ENCODE results near the gene SMIM10L1.
A peak's percentile ranks its signal among the peaks of the same experiment; 100 is the strongest.

Gene SMIM10L1

DNA sequence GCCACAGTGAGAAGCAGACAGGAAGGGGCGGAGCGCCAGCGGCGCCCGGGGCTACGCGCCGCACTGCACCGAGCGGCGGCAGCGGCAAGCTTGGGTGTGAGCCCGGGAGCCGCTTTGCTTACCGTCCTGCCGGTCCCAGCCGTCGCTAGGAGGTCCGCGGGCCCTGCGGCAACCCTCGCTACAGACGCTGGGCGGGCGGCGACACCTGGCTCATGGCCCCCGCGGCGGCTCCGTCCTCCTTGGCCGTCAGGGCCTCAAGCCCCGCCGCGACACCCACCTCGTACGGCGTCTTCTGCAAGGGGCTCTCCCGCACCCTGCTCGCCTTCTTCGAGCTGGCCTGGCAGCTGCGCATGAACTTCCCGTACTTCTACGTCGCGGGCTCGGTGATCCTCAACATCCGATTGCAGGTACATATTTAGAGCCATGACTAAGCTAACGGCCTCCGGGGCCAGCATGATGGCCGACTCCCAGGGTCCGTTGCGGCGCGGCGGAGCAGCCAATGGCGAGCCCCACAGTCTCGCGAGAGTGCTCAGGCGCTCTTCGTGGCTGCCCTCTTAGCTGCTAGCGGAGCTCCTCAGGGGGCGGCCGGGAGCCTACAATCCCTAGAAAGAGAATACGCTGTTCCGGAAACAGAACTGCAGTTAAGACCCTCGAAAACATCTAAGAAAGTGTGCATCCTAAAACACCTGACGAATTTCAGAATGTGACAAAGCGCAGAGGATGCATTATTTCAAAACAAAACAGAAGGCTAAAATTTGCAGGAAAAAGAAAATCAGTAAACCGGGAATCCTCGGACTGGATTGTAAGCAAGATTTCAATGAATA lies at the start of gene SMIM10L1:
SMIM10L1 (plus strand) TSS at position 50 of the 824 bp plus-strand sequence; CDS start at position 213, 163 bp downstream.
- peak; percentile 100 for DNase-seq

DNA sequence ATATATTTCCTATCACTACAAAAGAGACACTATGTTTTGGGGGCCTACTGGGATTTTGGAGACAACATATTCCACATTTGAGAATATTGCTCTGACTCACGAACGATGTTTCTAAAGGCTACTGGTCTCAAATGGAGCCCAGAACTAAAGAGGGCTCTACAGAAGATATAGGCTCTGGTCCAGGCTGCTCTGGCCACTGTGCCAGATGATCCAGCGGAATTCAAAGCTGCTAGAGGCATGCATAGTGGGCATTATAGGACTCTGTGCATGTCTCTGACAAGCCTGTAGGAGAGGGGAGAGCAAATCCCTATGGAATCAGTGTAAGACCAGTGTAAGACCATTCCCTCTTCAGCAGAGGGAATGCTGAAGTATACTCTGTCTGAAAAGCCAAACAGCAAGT lies 40.6 kb upstream of the SMIM10L1 start:
- DNase-seq, result no peak

DNA sequence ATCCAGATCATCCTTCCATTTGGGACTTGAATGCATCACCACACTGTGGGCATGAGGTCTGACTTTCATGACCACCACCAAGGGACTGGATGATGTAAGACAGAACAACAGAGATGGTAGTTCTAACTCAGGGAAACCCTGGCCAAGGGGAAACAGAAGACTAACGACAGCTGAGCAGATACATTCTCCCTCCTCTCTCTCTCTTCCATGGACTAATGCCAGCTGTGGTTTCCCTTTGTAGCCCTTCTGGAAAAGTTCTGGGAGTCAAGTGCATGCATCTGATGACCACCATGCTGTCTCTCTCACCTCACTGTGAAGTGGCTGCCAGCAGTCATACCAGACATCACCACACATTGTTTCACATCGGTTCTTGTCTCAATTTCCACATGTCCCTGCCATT lies 40.0 kb upstream of the SMIM10L1 start:
- DNase-seq, result no peak

DNA sequence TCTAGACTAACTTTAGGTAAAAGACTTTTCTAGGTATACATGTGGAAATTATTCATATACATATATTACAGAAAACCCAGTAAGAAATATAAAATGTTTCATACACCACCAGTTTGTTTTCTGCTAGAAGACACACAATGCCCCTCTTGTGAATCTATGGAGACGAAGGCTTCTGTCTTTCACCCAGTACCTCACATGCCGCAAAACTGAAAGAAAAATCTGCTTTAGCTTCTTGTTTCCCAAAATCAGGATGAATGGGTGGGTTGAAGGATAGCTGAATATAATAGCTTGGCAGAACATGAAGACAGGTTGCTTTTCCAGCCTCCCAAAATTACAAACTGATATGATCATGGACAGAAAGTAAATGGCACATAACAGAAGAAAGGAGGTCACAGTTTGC lies 37.8 kb upstream of the SMIM10L1 start:
- no peak for DNase-seq

DNA sequence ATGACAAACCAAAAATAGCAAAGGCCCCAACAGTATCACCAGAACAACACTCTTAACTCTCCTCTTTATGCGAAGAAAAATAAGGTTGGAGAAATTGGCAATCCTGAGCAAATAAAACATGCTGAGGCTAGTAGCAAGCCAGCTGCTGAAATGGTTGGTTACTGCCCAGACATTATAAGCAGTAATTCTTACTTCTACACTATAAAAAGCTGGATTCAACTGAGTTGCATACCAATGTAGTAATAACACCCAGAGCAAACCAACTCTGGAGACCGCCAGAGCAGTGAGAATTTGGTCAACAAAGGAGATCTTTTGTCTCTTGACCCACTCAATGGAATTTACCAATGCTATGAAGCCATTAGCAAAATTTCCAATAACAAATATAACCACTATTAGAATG lies 37.2 kb upstream of the SMIM10L1 start:
- DNase-seq, result no peak

DNA sequence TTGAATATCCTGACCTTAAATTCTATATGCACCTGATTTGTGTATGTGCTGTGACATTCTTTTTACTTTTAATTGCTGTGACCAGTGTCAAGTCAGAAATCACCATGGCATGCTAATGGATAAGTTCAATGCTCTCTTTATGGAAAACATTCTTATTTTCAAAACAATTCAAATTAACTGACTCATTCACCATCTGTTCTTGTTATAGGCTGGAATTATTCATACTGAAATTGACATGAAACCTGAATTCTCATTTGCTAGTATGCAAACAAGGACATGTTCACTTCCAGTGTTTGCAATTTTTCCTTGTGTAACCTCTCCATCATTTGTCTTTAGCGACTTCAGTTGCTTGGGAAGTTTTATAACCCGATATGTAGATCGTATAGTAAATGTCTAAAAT lies 36.7 kb upstream of the SMIM10L1 start, which contains the start of gene TAS2R30:
TAS2R30 (minus strand) TSS at position 340 of the 400 bp plus-strand sequence. CDS start 400 bp downstream, outside the sequence.
- no peak for DNase-seq

DNA sequence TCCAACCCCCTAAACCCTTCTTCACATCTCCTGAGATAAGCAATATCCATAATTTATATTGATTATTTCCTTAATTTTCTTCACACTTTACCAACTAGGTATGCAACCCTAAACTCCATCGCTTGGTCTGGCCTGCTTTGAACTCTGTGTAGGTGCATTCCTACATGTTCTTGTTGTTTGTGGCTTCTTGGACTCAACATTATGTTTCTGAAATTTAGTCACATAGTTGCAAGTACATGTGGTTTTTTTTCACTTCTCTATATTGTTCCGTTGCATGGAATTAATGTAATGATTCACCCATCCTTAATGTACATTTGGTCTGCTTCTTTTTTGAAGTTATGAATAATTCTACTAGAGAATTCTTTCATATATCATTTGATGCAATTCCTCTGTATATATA lies 34.9 kb upstream of the SMIM10L1 start:
- DNase-seq, result no peak

DNA sequence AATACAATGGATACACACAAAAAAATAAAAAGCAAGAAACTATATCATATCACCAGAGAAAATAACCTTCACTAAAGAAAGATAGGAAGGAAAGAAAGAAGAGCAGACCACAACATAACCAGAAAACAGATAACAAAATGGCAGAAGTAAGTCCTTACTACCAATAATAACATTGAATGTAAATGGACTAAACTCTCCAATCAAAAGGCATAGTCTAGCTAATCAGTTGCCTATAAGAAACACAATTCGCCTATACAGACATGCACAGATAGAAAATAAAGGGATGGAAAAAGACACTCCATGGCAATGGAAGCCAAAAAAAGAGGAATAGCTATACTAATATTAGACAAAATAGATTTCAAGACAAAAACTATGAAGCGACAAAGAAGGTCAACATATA lies 27.6 kb upstream of the SMIM10L1 start:
- DNase-seq, result no peak

DNA sequence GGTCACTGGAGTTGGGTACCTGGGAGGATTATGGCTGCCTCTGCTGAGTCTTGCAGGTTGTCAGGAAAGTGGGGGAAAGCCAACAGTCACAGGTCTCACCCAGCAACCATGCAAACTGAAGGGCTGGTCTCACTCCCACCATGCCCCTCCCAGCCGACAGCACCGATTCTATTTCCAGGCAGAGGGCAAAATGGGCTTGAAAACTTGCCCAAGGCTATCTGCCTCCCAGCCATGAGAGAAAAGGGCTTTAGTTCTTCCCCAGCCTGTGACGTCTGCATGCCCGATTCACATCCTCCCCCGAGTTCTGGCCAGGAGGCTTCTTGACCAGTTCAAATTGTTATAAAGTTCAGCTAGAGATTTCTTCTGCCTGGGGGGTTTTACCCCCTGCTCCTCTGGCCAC lies 26.7 kb upstream of the SMIM10L1 start:
- DNase-seq, result no peak

DNA sequence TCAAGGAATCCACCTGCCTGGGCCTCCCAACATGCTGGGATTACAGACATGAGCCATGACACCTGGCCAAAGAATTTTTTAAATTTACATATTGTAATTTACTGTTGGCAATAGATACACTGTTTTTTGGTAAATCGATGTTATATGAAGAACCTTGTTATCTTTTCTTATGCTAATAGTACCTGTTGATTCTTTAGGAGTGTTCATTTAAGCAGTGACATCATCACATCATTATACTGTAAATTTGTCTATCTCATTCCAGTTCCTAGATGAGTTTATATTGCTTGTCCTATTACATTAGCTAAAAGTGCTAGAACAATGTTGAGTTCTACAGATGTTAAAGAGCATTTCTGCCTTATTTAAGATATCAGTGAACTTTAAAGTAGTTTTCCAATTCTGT lies 23.6 kb upstream of the SMIM10L1 start:
- no peak for DNase-seq

DNA sequence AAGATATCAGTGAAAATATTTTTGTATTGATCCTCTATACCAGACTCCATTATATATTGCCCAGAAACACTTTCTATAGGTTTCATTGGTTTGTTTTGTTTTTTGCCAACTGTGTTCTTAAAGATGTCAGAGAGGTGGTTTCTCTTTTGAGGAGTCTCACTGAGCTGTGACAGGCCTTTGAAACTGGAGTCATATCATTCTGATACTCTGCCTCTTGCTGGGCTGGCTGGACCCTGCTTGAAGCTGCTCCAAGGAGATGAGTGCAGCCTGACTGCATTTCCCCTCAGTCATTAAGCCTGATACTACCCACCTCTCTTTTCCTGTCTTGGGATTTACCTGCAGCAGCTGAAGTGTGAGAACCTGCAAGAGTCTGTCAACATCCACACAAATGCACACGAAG lies 20.2 kb upstream of the SMIM10L1 start:
- no peak for DNase-seq

DNA sequence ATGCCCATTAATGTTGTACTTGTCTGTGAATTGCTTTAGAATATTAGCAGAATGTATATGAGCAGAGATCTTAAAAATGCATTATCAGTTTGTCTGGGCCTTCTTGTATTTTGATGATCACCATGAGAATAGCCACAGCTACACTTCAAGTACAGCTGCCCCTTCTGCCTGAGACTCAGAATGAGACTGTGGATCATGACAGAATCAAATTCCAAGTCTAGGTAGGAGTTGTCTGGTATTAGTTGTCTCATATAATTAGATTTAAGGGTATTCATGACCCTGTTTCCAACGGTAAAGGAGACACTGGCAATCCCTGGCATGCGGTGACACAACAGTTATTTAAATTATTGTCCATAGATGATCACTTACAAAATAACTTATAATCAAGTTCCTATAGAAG lies 18.3 kb upstream of the SMIM10L1 start:
- DNase-seq, result no peak

DNA sequence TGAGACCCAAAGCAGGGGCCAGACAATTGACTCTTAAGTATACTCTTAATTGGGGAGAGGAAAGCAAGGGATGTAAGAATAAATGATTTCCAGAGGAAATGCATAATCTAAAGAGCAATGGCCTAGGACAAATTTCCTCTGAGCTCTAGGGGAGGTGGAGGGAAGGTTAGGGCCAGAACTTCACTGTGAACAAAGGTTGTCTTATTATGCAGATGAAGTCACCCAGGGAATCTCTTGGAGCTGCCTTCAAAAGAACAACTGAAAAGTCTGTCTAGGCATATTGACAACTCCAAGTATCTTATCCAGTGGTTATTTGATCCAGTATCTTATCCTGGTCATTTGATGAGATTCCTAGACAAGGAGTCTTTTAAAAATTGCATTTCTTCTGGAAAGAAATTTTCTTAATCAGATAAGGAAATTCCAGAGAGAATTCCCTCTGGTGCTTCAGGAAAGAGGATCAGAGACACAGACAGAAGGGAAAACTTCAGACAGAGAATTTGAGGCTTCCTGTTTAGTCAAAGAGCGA lies 16.5 kb upstream of the SMIM10L1 start:
- DNase-seq, result no peak

DNA sequence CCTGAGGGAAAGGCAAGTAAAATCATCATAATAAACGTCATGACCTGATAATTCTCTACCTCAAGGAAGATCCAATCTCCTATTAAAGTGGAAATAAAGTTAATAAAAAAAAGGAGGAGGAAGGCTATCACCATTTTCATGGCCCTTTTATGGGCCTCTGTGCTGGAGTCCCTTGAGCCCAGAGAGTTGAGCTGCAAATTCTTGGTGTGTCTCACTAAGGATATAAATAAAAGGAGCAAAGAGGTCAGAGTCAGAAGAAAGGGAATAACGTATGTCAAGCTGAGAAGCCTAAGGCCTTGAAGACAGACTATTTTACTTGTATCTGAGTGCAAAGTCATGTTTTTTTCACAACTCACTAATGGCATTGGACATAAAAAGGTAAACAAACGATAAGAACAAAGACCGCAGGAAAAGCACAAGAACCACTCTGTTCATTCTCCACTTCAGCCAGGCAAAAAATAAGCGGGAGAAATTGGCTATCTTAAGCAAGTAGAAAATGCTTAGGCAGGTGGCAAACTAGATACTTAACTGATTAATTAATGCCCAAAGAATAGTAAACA lies 12.0 kb upstream of the SMIM10L1 start:
- no peak for DNase-seq

DNA sequence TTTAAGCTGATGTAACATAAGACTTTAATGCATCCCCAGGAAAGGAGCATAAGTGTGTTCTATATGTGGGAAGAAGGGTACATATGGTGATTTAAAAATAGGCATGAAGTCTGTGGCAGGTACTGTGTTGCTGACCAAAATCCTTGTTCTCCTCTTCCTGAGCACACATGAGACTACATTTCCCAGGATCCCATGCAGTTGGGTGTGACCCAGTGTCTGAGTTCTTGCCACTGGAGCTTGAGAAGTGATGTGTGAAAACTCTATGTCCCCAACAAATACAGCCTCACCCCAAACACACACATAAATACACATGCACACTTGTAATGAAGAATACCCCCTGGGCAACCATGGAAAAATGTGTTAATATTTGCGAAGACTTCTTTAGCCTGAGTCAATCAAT lies 8.5 kb upstream of the SMIM10L1 start:
- peak; percentile 37 for DNase-seq

DNA sequence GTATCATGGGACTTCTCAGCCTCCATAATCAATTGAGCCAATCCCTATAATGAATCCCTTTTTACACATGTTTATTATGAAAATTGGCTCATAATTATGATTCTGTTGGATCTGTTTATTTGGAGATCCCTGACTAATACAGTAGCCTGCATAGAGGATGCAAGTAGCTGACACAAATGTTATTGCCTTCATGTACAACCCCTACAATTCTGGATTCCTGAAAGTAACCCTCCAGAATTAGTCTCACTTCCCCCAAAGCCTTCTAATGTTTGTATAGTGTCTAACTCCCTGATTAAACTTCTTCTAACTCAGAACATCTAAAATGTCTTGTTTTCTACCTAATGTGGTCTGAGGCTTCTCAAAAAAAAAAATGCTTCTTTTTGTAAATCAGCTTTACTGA lies 6.6 kb upstream of the SMIM10L1 start:
- no peak for DNase-seq

DNA sequence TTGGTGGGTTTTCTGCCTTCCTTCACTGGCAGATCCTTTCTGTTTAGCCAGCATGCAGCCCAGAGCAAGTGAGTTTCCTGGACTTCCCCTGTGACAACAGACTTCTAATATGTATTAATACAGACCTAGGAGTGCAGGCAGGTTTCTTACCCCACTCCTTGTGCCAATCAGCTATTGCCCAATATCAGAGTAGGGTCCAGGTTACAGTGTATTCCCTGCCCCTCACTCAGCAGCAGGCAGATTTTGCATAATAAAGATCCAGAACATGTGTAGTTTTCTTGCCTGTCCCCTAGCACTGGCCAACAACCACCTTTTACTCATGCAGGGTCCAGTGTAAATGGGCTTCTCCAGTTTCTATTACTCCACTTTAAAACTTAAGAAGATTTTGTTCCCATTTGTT lies 4.7 kb upstream of the SMIM10L1 start:
- no peak for DNase-seq

DNA sequence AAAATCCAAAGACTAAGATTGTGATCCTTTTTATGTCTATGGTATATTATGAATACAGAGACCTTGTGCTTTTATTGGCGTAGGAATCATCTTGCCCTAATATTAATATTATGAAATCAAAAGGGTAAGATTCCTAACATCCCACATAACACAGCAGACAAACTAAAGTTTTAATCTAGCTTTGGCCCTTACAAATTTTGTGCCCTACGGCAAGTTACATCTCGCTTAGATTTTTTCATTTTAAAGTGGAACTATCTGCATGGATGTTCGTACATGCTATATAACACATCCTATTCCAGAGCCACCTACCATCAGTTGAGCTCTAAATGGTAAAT lies 217 bp upstream of the SMIM10L1 start:
- DNase-seq, result no peak

DNA sequence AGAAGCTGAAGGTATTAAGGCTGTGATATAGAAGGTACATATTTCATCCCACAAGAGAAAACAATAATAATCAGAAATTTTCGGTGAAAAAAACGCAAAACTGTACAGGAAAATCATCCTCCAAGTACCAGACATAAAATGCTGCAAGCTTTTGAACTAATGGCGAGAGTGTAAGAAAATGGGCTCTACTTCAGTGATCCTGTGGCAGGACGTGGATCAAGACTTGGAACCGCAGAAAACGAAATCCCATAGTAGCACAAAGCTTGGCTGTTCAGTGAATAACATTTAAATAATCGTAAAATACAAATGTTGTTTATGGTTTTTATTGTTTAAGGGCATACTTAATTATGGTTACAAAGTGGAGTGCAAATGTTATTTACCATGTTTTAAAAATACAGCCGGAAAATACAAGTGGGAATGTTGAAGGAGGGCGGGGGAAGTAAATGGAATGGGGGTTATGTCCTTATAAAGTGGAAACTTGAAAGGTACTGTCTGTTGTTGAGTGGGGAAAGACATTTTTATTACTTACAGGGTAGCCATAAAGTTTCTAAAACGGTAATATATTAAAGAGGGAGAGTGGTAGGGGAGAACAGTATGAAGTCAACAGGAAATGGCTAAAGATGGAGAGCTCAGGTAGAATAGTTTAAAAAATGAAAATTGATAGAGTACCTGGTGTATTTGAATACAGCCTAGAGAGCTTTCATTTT lies 1.1 kb downstream of the SMIM10L1 start:
- peak; percentile 64 for DNase-seq

DNA sequence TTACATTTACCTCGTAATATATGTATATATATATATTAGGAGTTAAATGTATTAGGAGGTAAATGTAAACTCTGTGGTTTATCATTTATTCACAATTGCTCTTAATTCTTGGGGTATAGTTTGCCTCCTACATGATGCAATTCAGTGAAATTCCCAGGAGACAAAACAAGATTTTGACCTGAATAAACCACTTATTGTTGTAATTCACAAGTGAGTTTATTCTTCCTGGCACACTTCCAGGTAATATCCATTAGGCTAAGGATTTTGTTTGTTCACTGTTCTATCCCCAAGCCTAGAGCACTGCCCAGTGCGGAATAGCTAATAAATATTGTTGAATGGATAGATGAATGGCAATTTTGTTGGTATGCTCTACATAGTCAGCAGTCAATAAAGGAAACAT lies 3.0 kb downstream of the SMIM10L1 start:
- peak; percentile 47 for DNase-seq

DNA sequence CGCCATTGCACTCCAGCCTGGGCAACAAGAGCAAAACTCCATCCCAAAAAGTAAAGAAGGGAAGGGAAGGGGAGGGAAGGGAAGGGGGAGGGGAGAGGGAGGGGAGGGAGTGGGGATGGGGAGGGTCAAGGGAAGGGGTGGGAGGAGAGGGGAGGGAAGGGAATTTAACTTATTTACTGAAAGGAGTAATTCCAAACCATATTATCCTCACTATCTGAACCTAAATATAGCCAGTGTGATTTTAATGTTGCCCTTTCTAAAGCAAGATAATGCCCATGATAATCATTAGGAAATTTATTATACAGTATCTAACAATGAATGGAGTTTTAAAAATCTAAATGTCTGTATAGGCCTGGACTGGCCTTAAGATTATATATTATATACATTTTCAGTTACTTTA lies 7.3 kb downstream of the SMIM10L1 start:
- DNase-seq, result no peak

DNA sequence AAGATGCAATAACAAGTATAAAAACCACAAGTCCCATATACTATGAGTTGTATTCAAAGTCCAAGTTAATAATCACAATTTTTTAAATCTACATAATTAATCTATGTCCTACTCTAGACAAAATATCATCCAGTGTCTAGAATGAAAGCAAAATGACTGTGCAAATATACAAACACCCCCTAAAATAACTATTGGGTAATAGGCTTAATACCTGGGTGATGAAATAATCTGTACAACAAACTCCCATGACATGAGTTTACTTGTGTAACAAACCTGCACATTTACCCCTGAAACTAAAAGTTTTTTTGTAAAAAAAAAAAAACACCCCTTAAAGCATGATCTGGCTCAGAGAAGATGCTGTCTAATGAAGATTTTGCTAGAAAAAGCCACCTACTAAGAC lies 11.5 kb downstream of the SMIM10L1 start:
- DNase-seq, result no peak

DNA sequence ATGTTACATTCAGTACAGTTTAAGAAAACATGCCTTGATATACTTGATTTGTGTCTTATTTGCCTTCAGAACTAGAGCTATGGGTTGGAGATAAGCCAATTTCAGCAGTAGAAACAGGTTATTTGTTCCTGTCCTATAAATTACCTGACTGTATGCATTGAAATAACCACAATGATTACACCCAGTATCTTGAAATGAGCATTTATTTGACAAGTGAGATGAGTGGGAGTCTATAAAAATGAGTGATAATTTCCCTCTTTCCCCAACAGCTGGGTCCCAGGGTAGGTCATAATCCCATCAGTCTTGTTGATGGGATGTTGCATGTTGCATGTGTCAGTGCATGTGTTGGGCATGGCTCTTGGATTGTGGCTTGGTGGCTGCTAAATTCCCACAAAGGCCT lies 12.0 kb downstream of the SMIM10L1 start:
- DNase-seq, result no peak

DNA sequence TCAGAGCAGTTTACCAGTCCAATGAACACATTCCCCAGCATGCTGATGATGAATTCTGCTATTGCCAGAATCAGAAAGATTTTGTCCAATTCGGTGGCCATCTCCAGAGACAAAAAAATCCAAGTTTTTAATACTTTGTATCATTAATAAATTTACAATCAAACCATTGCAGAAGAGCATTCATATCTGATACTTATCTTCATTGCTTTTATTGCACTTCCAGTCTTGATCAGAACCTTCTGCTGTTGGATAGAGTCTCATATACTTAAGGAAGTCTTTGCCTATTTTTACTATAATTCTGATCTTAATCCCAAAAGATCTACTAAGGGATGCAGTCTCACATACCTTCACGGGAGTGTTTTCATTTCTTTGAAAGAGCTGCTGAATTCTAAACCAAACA lies 15.8 kb downstream of the SMIM10L1 start, which contains the start of gene TAS2R42:
TAS2R42 (minus strand) TSS at position 101 of the 400 bp plus-strand sequence; CDS start at position 101, 0 bp downstream.
- no peak for DNase-seq

All from DMS53 (cell line).